Body of pancreas (tissue), 4 donors: ENCODE data around the gene TMEM43. TPM values are rescaled to one million over a fixed set of nuclear protein-coding genes. Genes with fewer than 3 reads are reported as not detected.
A peak's percentile ranks its signal among the peaks of the same experiment; 100 is the strongest.

Experiments used
- ATAC-seq: fragments of 150-250 bp; one replicate; pipeline ENCODE4 v1.9.1; 2016
- DNase-seq, 4 donors: peaks; one replicate each; pipeline ENCODE4 v3.0.0-alpha.2; 2019
- H3K27ac ChIP-seq, 4 donors: fragments of 200-600 bp; sonication (generic); 1 replicate in 3 of 4; 2 replicates in 1 of 4; pipeline versions ENCODE4 v1.5.1 to v1.6.1; 2016 to 2019; ENCODE audit warnings: mild to moderate bottlenecking in 1 of 4, mixed read lengths in 1 of 4, moderate library complexity in 1 of 4
- H3K27me3 ChIP-seq, 2 donors: fragments of 200-600 bp; sonication (generic); one replicate each; pipeline ENCODE4 v1.6.0; 2016; ENCODE audit warnings: mild to moderate bottlenecking in 1 of 2
- H3K36me3 ChIP-seq, 2 donors: fragments of 200-600 bp; sonication (generic); replicated peaks in 1 of 2; 2 replicates each; pipeline ENCODE4 v1.5.1; 2016; ENCODE audit warnings: low read depth in 2 of 2; ENCODE audit not compliant: insufficient read depth in 1 of 2
- H3K4me1 ChIP-seq: fragments of 200-600 bp; sonication (generic); one replicate; pipeline ENCODE4 v1.6.0; 2016
- H3K4me3 ChIP-seq, 2 donors: fragments of 200-600 bp; sonication (generic); 1 replicate in 1 of 2; 2 replicates in 1 of 2; pipeline ENCODE4 v1.5.1; 2016 to 2019
- H3K9me3 ChIP-seq, 3 donors: fragments of 200-600 bp; sonication (generic); 1 replicate in 2 of 3; 2 replicates in 1 of 3; pipeline ENCODE4 v1.5.1; 2016
- CTCF ChIP-seq, 7 experiments: fragments of 450-650 bp in 4 of 7; fragments of 200-600 bp in 3 of 7; sonication (generic) in 3 of 7; IDR thresholded peaks; one replicate each; pipeline ENCODE4 v1.5.1; 2016 to 2019; ENCODE audit warnings: antibody characterized with exemption in 7 of 7
- POLR2A ChIP-seq, 3 donors: fragments of 450-650 bp; IDR thresholded peaks; one replicate each; pipeline ENCODE4 v1.6.1; 2016; ENCODE audit warnings: antibody characterized with exemption in 3 of 3, mild to moderate bottlenecking in 2 of 3
- WGBS, 2 donors: methylation state at CpG; one replicate each; pipeline ENCODE4 v1.1.5; 2017; 5-methylcytosine and 5-hydroxymethylcytosine counted together
- intact Hi-C: fragments of 100-400 bp; cut with DNase I; formaldehyde crosslinking; loops from one replicate; pipeline ENCODE4 v1.15.1; 2023
- total RNA-seq, 2 donors: library from RNA; depleted of rRNA; stranded (reverse); fragments of >200 nt; gene quantifications; one replicate each; pipeline ENCODE4 v1.1.0, GENCODE V29; 2016

TMEM43 gene
- total RNA-seq, 2 donors from 2014 or later = 21.8 to 38.4 TPM

DNA sequence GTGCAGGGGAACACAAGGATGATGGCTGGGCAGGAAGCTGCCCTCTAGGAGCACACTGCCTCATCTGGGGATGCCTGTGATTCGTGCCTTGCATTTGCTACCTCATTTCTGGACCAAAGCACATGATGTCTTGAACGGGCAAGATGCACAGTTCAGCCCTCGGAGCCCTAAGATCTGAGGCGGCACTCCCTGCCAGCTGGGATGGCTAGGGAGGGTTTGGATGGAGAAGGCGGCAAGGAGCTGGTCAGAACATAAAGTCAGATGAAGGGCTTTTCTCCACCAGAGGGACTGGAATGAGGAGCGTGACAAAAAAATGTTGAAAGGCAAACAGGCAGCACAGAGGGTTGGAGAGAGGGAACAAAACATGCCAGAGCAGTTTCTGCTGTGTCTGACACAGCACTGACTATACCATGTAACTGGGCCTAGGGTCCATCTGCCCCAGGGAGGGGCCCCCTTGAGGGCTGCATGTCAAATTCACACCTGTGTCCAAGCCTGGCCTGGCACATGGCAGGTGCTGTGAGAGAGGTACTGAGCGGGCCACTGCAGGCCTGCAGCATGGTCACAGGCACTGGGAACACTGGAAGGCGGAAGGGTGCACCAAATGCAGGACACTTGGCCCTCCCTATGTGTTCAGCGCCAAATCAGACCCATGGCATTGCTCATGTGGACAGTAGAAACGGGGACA lies 21.7 kb downstream of the TMEM43 start:
- intact Hi-C loops = no loop called here
- ATAC-seq (no peak), DNase-seq (no peak)
- WGBS, 2 donors = 92 to 94% methylated on average over 7 to 10 of the region's 10 CpGs
- Histone ChIP-seq H3K36me3 (peaks cover 0 to 14% of the 10 kb centered on the region in 2 donors), H3K4me1 (peaks cover 22% of the 10 kb centered on the region), H3K27me3 (no peaks in the 10 kb centered on the region), H3K9me3 (no peaks in the 10 kb centered on the region), H3K27ac (peak overlapping the region in 1 of 4 donors; percentile 94), H3K4me3 (no peak overlapping the region)
- TF ChIP-seq CTCF (IDR thresholded peaks at IDR 0.05) (no peak), POLR2A (IDR thresholded peaks at IDR 0.05) (no peak)

DNA sequence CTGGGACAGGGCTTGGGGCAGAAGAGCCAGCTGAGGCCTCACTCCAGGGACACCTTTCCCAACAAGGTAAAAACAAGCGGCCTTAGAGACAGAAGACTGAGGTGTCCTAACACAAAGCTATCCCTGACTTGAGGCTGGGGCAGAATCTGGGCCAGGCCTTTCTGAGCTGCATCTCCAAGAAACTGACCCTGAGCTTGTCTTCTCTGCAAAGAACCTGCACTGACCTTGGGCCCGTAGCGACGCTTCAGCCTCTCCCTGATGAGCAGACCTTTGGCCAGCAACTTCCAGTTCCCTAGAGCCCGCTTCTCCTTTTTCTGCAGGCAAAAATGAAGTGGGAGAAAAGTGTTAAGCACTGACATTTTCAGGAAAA lies 22.2 kb downstream of the TMEM43 start:
- H3K4me1 ChIP-seq = peaks cover 22% of the 10 kb centered on the region
- ATAC-seq (no peak), DNase-seq (no peak)
- H3K27me3 ChIP-seq = no peaks in the 10 kb centered on the region
- TF ChIP-seq POLR2A (IDR thresholded peaks at IDR 0.05) (no peak), CTCF (IDR thresholded peaks at IDR 0.05) (no peak)
- peak overlapping the region in 1 of 4 donors; percentile 94 for H3K27ac ChIP-seq
- H3K36me3 ChIP-seq = peaks cover 0 to 16% of the 10 kb centered on the region in 2 donors
- no peaks in the 10 kb centered on the region for H3K9me3 ChIP-seq
- H3K4me3 ChIP-seq = no peak overlapping the region
- intact Hi-C loops = no loop called here
- 77 to 79% methylated on average over 4 to 5 of the region's 5 CpGs for WGBS, 2 donors

GRCh38 chr3:14147617-14148016 lies 22.8 kb downstream of the TMEM43 start:
- intact Hi-C loops = no loop called here
- Histone ChIP-seq H3K27me3 (no peaks in the 10 kb centered on the region), H3K36me3 (peaks cover 0 to 14% of the 10 kb centered on the region in 2 donors), H3K9me3 (no peaks in the 10 kb centered on the region), H3K4me3 (no peak overlapping the region), H3K4me1 (peaks cover 22% of the 10 kb centered on the region), H3K27ac (no peak overlapping the region)
- ATAC-seq = no peak
- WGBS, 2 donors = 89 to 90% methylated on average over 12 of the region's 12 CpGs
- no peak for DNase-seq
- TF ChIP-seq POLR2A (IDR thresholded peaks at IDR 0.05) (no peak), CTCF (IDR thresholded peaks at IDR 0.05) (no peak)

GRCh38 chr3:14148041-14148985 lies 23.5 kb downstream of the TMEM43 start:
- H3K36me3 ChIP-seq = peaks cover 0 to 14% of the 10 kb centered on the region in 2 donors
- no peaks in the 10 kb centered on the region for H3K27me3 ChIP-seq
- no peak for TF ChIP-seq CTCF (IDR thresholded peaks at IDR 0.05)
- TF ChIP-seq POLR2A (IDR thresholded peaks at IDR 0.05) = peak in 1 of 3 donors; percentile 5
- ATAC-seq = no peak
- peaks cover 22% of the 10 kb centered on the region for H3K4me1 ChIP-seq
- intact Hi-C loops = no loop called here
- no peak overlapping the region for H3K27ac ChIP-seq
- peak in 2 of 4 donors; percentile 45 to 47 for DNase-seq
- H3K9me3 ChIP-seq = no peaks in the 10 kb centered on the region
- WGBS, 2 donors = 85 to 88% methylated on average over 20 to 28 of the region's 28 CpGs
- H3K4me3 ChIP-seq = no peak overlapping the region
